HepG2 (cell line): ENCODE data around the gene SF1. TPM values are rescaled to one million over a fixed set of nuclear protein-coding genes. Genes with fewer than 3 reads are reported as not detected.
A peak's percentile ranks its signal among the peaks of the same experiment; 100 is the strongest.

Experiments
- HMGXB4 ChIP-seq, 2 experiments: sonication (generic) in 1 of 2; formaldehyde crosslinking in 1 of 2; IDR thresholded peaks; 2 replicates each; pipeline versions ENCODE4 v1.4.0 to v1.6.1; 2018 to 2020; ENCODE audit warnings: missing genetic modification reagents in 2 of 2, borderline replicate concordance in 1 of 2, low read depth in 1 of 2, mild to moderate bottlenecking in 1 of 2, missing biosample characterization in 1 of 2
- MYPOP ChIP-seq: sonication (generic); formaldehyde crosslinking; IDR thresholded peaks from 2 replicates; pipeline ENCODE4 v1.8.1; 2023; ENCODE audit warnings: mild to moderate bottlenecking, moderate library complexity, missing genetic modification reagents
- PCBP2 ChIP-seq: fragments of 200-400 bp; formaldehyde crosslinking; optimal IDR thresholded peaks from 2 replicates; pipeline ENCODE3; 2018; ENCODE audit warnings: low read length, low read depth; ENCODE audit not compliant: poor library complexity, severe bottlenecking
- PHF21A ChIP-seq: sonication (generic); formaldehyde crosslinking; IDR thresholded peaks from 2 replicates; pipeline ENCODE4 v1.5.0; 2020; ENCODE audit warnings: mild to moderate bottlenecking, missing genetic modification reagents
- REXO4 ChIP-seq: sonication (generic); formaldehyde crosslinking; IDR thresholded peaks from 2 replicates; pipeline ENCODE4 v1.8.0; 2022; ENCODE audit warnings: missing genetic modification reagents, mild to moderate bottlenecking, borderline replicate concordance
- SMARCE1 ChIP-seq: fragments of 450-650 bp; IDR thresholded peaks from 2 replicates; pipeline ENCODE4 v1.6.1; 2017; ENCODE audit warnings: borderline replicate concordance
- SNAPC5 ChIP-seq: sonication (generic); formaldehyde crosslinking; IDR thresholded peaks from 2 replicates; pipeline ENCODE4 v1.8.1; 2023; ENCODE audit warnings: mild to moderate bottlenecking, missing genetic modification reagents, borderline replicate concordance
- STAG1 ChIP-seq: sonication (generic); formaldehyde crosslinking; IDR thresholded peaks from 2 replicates; pipeline ENCODE4 v1.4.0; 2020; ENCODE audit warnings: missing genetic modification reagents
- ZBTB43 ChIP-seq: sonication (generic); formaldehyde crosslinking; conservative IDR thresholded peaks from 2 replicates; pipeline ENCODE4 v1.4.0; 2020; ENCODE audit warnings: missing genetic modification reagents
- ZKSCAN1 ChIP-seq: fragments of 150-350 bp; IDR thresholded peaks from 2 replicates; pipeline ENCODE4 v1.6.1; 2014; ENCODE audit warnings: low read length
- ZNF234 ChIP-seq: sonication (generic); formaldehyde crosslinking; conservative IDR thresholded peaks from 2 replicates; pipeline ENCODE4 v1.5.1; 2020; ENCODE audit warnings: mild to moderate bottlenecking, missing genetic modification reagents
- ZNF577 ChIP-seq: sonication (generic); formaldehyde crosslinking; IDR thresholded peaks from 2 replicates; pipeline ENCODE4 v1.4.0; 2020; ENCODE audit warnings: mild to moderate bottlenecking, low read depth, missing genetic modification reagents, borderline replicate concordance
- ZNF644 ChIP-seq: IDR thresholded peaks from 2 replicates; pipeline ENCODE4 v1.6.1; 2016; ENCODE audit warnings: low read depth
- polyA plus RNA-seq, 8 experiments: library from polyadenylated mRNA; depleted of rRNA in 3 of 8; stranded (reverse) in 7 of 8; unstranded in 1 of 8; fragments of >200 nt; fragmentation: Illumina TruSeq in 4 of 8; extraction: Trizol in 4 of 8; gene quantifications; 2 replicates each; pipeline versions ENCODE4 v1.2.1 to v1.2.3, GENCODE V29; 2011 to 2016; ENCODE audit warnings: low read depth in 4 of 8, missing spikeins in 1 of 8, mixed read lengths in 1 of 8; ENCODE audit not compliant: insufficient read depth in 1 of 8
- total RNA-seq, 5 experiments: library from RNA; depleted of rRNA; stranded (reverse); fragments of >200 nt; fragmentation: Illumina TruSeq; extraction: Trizol; gene quantifications; 2 replicates each; pipeline ENCODE4 v1.2.3, GENCODE V29; 2016; ENCODE audit warnings: low read depth in 1 of 5
- TF ChIP-seq, protein P1 (sequence below): sonication (generic); formaldehyde crosslinking; IDR thresholded peaks from 2 replicates; pipeline ENCODE4 v1.8.1; 2022; ENCODE audit warnings: low read depth, mild to moderate bottlenecking, missing genetic modification reagents
- TF ChIP-seq, protein P2 (sequence below): sonication (generic); IDR thresholded peaks from 2 replicates; pipeline ENCODE4 v1.6.1; 2016; ENCODE audit warnings: low read depth, borderline replicate concordance
- TF ChIP-seq, protein P3 (sequence below): sonication (generic); formaldehyde crosslinking; conservative IDR thresholded peaks from 2 replicates; pipeline ENCODE4 v1.4.0; 2020; ENCODE audit warnings: mild to moderate bottlenecking, missing genetic modification reagents, moderate library complexity

The SF1 gene
- total and polyA plus RNA-seq, 2 of the 13 experiments (the other 11 are each of a cell fraction or from before 2014, with no cell fraction given), result 55.5 to 70.4 TPM

DNA sequence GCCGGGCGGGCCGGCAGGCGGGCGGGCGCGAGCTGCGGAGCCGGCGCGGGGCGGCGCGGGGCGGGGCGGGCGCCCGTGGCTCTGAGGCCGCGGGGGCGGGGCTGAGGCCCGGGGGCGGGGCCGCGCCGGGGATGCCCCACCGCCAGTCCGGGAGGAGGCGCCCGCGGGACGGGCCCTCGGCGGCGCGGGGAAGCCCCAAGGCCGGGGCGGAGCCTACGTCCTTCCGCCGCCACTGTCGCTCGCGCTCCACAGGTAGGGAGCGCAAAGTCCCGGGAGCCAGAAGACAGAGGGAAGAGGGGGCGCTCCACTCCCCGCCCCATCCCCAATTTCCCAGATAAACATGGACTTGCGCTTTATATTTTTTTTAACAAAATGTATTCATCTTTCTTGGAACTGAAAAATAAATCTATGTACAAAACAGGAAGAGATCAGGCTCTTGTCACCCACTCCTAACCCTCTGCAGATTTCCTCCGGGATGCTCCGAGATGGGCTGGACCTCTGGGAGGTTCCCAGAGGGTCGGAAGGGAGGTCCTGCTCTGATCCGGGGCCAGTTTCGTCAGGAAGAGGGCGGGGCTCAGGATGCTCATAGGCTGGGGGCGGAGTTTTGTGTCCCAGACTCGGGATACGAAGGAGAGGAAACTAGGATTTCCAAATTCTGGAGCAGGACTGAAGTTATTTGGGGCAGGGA, 25.0 kb upstream of the SF1 start, which contains the start of gene MAP4K2 (continued):
- TF ChIP-seq PCBP2, result no peak
- TF ChIP-seq SMARCE1, result no peak
- TF ChIP-seq ZKSCAN1, result no peak
- no peak for TF ChIP-seq ZNF577
- TF ChIP-seq ZNF234 (CRISPR knock-in tag), result no peak
- TF ChIP-seq, protein P1, sequence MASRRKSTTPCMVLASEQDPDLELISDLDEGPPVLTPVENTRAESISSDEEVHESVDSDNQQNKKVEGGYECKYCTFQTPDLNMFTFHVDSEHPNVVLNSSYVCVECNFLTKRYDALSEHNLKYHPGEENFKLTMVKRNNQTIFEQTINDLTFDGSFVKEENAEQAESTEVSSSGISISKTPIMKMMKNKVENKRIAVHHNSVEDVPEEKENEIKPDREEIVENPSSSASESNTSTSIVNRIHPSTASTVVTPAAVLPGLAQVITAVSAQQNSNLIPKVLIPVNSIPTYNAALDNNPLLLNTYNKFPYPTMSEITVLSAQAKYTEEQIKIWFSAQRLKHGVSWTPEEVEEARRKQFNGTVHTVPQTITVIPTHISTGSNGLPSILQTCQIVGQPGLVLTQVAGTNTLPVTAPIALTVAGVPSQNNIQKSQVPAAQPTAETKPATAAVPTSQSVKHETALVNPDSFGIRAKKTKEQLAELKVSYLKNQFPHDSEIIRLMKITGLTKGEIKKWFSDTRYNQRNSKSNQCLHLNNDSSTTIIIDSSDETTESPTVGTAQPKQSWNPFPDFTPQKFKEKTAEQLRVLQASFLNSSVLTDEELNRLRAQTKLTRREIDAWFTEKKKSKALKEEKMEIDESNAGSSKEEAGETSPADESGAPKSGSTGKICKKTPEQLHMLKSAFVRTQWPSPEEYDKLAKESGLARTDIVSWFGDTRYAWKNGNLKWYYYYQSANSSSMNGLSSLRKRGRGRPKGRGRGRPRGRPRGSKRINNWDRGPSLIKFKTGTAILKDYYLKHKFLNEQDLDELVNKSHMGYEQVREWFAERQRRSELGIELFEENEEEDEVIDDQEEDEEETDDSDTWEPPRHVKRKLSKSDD (CRISPR knock-in tag), result no peak
- peak in 1 of 2 experiments; percentile 26; a peak in 1 of 4 replicates for TF ChIP-seq HMGXB4 (CRISPR knock-in tag; IDR thresholded peaks at IDR 0.05; ENCODE audit: borderline replicate concordance in 1 of 2, low read depth in 1 of 2)
- TF ChIP-seq, protein P2, sequence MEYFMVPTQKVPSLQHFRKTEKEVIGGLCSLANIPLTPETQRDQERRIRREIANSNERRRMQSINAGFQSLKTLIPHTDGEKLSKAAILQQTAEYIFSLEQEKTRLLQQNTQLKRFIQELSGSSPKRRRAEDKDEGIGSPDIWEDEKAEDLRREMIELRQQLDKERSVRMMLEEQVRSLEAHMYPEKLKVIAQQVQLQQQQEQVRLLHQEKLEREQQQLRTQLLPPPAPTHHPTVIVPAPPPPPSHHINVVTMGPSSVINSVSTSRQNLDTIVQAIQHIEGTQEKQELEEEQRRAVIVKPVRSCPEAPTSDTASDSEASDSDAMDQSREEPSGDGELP, result no peak
- no peak for TF ChIP-seq REXO4 (CRISPR knock-in tag)
- TF ChIP-seq SNAPC5, result no peak
- TF ChIP-seq, protein P3, sequence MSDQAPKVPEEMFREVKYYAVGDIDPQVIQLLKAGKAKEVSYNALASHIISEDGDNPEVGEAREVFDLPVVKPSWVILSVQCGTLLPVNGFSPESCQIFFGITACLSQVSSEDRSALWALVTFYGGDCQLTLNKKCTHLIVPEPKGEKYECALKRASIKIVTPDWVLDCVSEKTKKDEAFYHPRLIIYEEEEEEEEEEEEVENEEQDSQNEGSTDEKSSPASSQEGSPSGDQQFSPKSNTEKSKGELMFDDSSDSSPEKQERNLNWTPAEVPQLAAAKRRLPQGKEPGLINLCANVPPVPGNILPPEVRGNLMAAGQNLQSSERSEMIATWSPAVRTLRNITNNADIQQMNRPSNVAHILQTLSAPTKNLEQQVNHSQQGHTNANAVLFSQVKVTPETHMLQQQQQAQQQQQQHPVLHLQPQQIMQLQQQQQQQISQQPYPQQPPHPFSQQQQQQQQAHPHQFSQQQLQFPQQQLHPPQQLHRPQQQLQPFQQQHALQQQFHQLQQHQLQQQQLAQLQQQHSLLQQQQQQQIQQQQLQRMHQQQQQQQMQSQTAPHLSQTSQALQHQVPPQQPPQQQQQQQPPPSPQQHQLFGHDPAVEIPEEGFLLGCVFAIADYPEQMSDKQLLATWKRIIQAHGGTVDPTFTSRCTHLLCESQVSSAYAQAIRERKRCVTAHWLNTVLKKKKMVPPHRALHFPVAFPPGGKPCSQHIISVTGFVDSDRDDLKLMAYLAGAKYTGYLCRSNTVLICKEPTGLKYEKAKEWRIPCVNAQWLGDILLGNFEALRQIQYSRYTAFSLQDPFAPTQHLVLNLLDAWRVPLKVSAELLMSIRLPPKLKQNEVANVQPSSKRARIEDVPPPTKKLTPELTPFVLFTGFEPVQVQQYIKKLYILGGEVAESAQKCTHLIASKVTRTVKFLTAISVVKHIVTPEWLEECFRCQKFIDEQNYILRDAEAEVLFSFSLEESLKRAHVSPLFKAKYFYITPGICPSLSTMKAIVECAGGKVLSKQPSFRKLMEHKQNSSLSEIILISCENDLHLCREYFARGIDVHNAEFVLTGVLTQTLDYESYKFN (CRISPR knock-in tag), result no peak
- TF ChIP-seq ZBTB43 (CRISPR knock-in tag), result peak; percentile 66; the same call in 1 of the 2 replicates
- peak; percentile 16; the same call in 1 of the 2 replicates for TF ChIP-seq STAG1 (CRISPR knock-in tag)
- TF ChIP-seq PHF21A (CRISPR knock-in tag), result 0 out of 2 replicates have a peak, but pooled peaks have one; percentile 29
- peak; percentile 58; the same call in 1 of the 2 replicates for TF ChIP-seq MYPOP (CRISPR knock-in tag)
- no peak for TF ChIP-seq ZNF644 (CRISPR knock-in tag)
